NCI-H1092 (cell line): ENCODE data around the gene ZNF618.
"Not testable (repeated sequence)": the region's sequence is repeated elsewhere in the genome, so short reads cannot be mapped to it uniquely, and the experiment has no call there.

Experiments
- DNase-seq: peaks from one replicate; lab custom pipeline; 2025; lab: John Stamatoyannopoulos, UW

The ZNF618 gene

GRCh38 chr9:114082017-114082762 is 206.1 kb downstream of the ZNF618 start:
- peak; percentile 87 for DNase-seq

- not testable (repeated sequence) for DNase-seq
These were observed 206.8 kb downstream of the ZNF618 start for GRCh38 chr9:114082763-114083412.

GRCh38 chr9:114083666-114084065 is 207.6 kb downstream of the ZNF618 start:
- no peak for DNase-seq

DNA sequence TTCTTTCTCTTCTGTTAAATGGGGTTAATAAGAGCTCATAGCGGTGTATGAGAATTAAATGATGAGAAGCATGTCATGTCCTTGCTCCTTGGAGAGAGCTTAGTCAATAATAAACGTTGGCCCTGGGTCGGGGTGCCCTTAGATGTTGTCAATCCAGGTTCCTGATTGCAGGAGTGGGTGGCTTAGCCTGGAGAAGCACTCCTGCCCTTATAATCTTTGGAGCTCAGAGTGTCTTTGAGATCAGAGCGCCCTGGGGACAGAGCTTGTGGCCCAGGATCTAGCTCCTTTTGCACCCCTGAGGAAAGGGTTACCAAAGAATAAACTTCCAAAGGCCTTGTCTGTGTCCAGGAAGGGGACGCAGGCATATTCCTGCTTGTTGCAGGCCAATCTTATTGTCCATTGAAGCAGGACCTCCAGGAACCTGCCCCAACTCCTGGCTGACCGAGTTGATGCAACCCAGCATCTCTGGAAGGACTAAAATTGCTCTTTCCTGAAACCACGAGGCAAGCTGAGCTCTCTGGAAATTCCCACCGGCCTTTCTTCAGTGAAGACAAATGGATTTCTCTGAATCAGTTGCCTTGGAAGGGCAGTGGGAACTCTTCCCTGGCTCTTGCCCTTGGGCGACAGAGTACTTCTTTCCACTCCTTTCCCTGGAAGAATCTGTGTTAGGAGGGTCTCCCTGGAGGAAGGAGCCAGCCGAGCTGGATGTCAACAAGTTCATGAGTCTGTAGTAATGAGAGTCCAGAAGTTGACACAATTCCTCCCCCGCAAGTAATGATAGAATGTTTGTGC is 208.4 kb downstream of the ZNF618 start:
- no peak for DNase-seq

GRCh38 chr9:114085387-114085789 is 209.3 kb downstream of the ZNF618 start:
- no peak for DNase-seq

- DNase-seq, result no peak
These were observed 209.9 kb downstream of the ZNF618 start for GRCh38 chr9:114086009-114086408.

DNA sequence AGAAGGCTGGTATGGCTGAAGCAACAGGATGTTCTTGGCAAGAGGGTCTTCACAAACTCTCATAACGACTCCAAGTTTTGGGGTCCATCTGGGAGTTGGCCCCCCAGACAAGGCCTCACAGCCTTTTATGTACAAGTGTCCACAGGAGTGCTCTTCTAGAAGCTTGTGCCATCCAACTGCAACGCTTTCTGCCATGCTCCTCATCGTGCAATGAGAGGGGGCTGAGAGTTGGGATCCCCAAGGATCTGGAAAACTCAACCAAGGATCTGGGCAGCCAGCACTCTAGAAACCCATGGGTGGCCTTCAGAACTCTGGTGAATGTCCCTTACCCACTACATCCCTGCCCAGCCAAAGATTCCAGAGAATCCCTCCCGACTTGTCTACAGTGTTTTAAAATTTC is 210.5 kb downstream of the ZNF618 start:
- no peak for DNase-seq

- no peak for DNase-seq
These were observed 211.6 kb downstream of the ZNF618 start for GRCh38 chr9:114087721-114088120.

DNA sequence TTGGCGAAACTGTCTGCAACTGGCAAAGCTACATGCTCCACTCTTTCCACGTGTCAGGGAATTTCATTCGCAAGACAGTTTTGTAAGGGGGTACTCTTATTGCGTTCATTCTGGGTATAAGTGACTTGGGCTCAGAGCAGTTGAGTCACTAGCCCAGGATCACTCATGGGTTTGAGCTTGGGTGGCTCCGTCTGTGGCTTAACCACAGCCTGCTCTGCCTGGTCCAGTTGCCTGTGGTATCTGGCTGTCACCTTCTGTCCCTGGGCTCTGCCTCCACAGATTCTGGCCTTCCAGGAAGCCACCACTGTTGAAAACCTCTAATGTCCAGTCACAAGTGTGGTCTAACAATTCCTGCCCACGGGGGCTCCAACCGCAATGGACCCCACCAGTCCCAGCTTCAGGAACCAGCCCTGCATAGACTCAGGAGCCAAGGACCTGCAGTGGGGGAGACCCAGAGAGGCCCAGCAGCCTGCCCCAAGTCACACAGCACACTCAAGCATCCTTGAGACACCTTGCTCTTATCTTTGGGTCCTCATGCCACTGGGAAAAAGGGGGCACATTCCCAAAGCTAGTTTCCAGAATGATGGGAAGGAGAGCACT is 212.6 kb downstream of the ZNF618 start:
- no peak for DNase-seq

GRCh38 chr9:114089206-114089840 is 213.2 kb downstream of the ZNF618 start:
- no peak for DNase-seq

DNA sequence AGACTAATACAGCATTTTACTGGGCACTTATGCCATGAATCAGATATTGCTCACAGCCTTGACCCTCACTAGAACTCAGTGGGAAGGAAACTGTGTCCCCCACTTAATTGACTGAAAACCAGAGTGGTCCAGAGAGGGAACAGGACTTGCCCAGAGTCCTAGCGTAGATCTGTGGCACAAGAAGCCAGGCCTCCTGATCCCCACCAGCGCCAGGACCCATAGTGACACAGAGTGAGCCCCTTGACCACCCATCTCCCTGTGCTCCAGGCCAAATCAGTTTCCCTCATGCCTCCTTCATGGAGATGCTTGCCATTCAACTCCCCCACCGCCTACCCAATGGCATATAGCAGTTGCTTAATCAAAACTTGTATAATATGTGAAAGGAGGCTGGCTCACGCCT is 214.7 kb downstream of the ZNF618 start:
- no peak for DNase-seq

DNA sequence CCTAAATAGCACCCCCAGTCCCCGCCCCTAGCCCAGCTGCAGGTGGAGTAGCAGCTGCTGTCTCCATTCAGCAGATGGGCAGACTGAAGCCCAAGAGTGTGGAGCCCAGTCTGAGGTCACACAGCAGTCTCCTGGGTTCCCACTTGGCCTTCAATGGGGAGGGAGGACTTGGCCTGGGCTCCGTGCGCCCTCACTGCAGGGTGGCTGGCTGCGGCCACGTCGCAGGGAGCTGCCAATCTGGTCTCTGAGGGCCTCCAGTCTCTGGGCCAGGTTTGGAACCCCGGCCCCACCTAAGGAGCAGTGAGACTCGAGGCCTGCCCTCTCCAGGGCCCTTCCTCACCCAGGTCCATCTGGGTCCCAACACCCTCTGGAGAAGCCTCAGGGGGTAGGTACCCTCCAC is 215.6 kb downstream of the ZNF618 start:
- DNase-seq, result no peak

GRCh38 chr9:114092336-114092735 is 216.2 kb downstream of the ZNF618 start:
- DNase-seq, result no peak

- DNase-seq, result no peak
These were observed 216.9 kb downstream of the ZNF618 start for GRCh38 chr9:114093031-114093471.

- DNase-seq, result no peak
These were observed 217.8 kb downstream of the ZNF618 start for GRCh38 chr9:114093761-114094505.

DNA sequence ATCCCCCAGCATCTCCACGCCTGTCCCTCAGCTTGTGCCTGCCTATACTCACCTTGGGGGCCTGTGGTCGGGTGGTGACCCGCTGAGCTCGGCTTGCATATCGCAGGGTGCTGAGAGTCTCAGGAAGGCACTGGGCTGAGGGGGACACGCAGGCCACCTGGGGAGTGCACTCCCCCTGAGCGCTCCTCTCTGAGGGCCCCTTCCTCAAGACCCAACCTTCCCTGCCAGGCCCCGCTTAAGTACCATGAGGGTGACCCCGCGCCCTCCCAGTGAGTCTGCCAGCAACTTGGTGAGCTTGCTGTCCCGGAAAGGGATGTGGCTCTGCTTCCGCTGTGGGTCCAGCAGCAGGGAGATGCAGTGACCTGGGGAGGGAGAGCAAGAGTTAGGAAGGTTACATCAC is 218.9 kb downstream of the ZNF618 start:
- DNase-seq, result no peak

- DNase-seq, result no peak
These were observed 220.0 kb downstream of the ZNF618 start for GRCh38 chr9:114096041-114096511.

DNA sequence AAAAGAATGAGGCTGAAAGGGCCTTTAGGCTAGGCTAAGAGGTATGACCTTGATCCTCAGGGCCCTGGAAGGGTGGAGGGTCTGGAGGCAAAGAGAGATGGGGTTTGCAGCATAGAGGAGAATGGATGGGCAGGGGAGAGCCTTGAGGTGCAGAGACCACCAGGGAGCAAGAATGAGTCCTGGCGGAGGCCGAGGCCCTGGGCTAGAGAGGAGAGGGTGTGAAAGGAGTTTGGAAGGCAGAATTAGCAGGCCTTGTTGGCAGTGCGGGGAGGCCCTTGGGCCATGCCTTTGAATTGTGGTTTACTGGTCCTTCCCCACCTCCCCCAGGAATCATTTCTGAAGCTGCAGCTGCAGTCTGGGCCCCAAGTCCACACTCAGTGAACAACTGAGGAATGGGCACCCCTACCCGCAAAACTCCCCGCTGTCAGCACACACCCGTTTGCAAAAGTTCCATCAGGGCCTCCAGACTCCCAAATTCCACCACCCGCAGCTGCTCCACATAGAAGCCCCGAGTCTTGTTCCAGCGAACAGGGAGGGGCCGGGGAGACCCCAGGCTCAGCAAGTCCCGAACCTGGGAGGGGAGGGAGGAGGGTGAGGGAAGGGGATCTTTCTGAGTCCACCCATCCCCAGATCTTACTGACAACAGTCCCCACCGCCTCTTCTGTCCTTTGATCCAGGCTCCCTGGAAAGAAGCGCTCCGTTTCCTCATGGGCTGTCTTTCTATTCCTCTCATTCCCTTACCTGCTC is 220.9 kb downstream of the ZNF618 start:
- no peak for DNase-seq

- DNase-seq, result no peak
These were observed 221.5 kb downstream of the ZNF618 start for GRCh38 chr9:114097613-114098020.
